ENCODE measurements around the gene RB1. TPM values are rescaled to one million over a fixed set of nuclear protein-coding genes. Genes with fewer than 3 reads are reported as not detected.
"Not testable (repeated sequence)": the region's sequence is repeated elsewhere in the genome, so short reads cannot be mapped to it uniquely, and the experiment has no call there.

The RB1 gene
- total RNA-seq, 1 donor from 2014 or later = 27.7 TPM

GRCh38 chr13:48426755-48427298, 123.3 kb downstream of the RB1 start:
- ATAC-seq; intact Hi-C loops (cut with DNase I); DNase-seq (ENCODE audit: missing footprints): not testable (repeated sequence)

GRCh38 chr13:48429036-48429435, 125.5 kb downstream of the RB1 start:
- no peak for ATAC-seq
- no peak for DNase-seq (ENCODE audit: missing footprints)
- intact Hi-C loops (cut with DNase I) = no loop called here

DNA sequence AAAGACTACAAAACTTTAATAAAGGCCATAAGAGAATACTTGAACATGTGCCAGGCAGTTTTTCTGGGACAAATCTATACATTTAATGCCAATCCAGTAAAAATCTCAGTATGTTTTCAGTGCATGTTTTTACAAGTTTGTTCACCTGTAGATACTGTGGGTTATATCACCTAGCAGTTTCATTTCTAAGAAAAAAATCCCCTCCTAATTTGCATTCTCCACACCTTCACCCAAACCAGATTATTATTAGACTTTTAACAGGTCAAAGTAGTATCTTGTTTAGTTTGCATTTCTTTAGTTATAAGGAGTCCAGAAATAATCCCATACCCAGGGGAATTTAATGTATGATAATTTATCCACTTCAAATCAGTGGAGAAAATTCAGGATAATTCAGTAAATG, 126.3 kb downstream of the RB1 start:
- intact Hi-C loops (cut with DNase I) = no loop called here
- no peak for DNase-seq (ENCODE audit: missing footprints)
- no peak for ATAC-seq

DNA sequence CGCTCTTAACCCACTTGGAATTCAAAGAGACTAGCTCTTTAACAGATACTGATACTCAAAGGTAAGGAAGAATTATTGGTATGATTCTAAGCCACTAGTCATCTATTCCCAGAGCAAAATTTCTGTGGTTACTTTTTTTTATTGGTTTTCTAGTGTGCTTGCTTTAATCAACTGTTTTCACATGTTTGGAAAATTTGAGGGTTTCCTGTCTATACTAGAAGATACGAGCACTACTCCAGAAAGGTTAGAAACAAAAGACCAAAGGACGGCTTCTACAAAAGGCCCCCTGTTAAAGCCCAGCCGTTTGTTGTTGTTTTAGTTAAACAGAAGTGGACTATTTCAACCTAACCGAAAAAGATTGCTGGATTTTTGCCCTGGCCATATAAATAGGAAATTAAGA, 127.9 kb downstream of the RB1 start:
- intact Hi-C loops (cut with DNase I) = no loop called here
- DNase-seq (ENCODE audit: missing footprints) (no peak), ATAC-seq (no peak)

GRCh38 chr13:48431987-48432615, 128.6 kb downstream of the RB1 start:
- no peak for ATAC-seq
- no peak for DNase-seq (ENCODE audit: missing footprints)
- intact Hi-C loops (cut with DNase I) = no loop called here

DNA sequence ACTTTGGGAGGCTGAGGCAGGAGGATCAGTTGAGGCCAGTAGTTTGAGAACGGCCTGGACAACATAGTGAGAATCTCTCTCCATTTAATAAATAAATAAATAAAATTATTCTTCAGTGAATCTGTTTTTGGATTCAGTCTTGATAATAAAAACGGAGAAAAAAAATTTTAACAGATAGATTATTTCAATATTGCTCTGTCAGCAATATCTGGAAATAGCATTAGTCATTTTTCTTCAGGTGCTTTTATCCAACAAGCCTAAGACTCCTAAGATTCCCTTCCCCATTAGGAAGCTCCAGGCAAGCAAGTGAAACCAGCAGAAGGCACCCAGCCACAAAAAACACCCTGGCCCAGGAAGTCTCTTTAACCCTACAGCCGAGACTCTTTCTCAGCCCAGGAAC, 130.6 kb downstream of the RB1 start:
- intact Hi-C loops (cut with DNase I) = no loop called here
- DNase-seq (ENCODE audit: missing footprints) (no peak), ATAC-seq (no peak)

GRCh38 chr13:48436661-48437288, 133.2 kb downstream of the RB1 start:
- peak; percentile 5 for ATAC-seq
- DNase-seq (ENCODE audit: missing footprints) = no peak
- intact Hi-C loops (cut with DNase I) = no loop called here

- ATAC-seq = peak; percentile 88
- intact Hi-C loops (cut with DNase I) = no loop called here
Measured at GRCh38 chr13:48437371-48437770, 133.8 kb downstream of the RB1 start.

GRCh38 chr13:48443442-48444208, 140.1 kb downstream of the RB1 start:
- intact Hi-C loops (cut with DNase I) = no loop called here
- no peak for DNase-seq (ENCODE audit: missing footprints)
- no peak for ATAC-seq

More at GRCh38 chr13:48437371-48437770, 133.8 kb downstream of the RB1 start:
- peak; percentile 80 for DNase-seq (ENCODE audit: missing footprints)

- ATAC-seq (no peak), DNase-seq (ENCODE audit: missing footprints) (no peak)
- intact Hi-C loops (cut with DNase I) = no loop called here
Measured at GRCh38 chr13:48446464-48446863, 142.9 kb downstream of the RB1 start.

- ATAC-seq = no peak
- intact Hi-C loops (cut with DNase I) = no loop called here
- no peak for DNase-seq (ENCODE audit: missing footprints)
Measured at GRCh38 chr13:48448285-48448958, 144.9 kb downstream of the RB1 start.

- no peak for ATAC-seq
- intact Hi-C loops (cut with DNase I) = no loop called here
Measured at GRCh38 chr13:48448959-48449614, 145.5 kb downstream of the RB1 start.

GRCh38 chr13:48449656-48450055, 146.1 kb downstream of the RB1 start:
- no peak for DNase-seq (ENCODE audit: missing footprints)
- ATAC-seq = no peak
- intact Hi-C loops (cut with DNase I) = no loop called here

More at GRCh38 chr13:48448959-48449614, 145.5 kb downstream of the RB1 start:
- no peak for DNase-seq (ENCODE audit: missing footprints)

- intact Hi-C loops (cut with DNase I); ATAC-seq; DNase-seq (ENCODE audit: missing footprints): not testable (repeated sequence)
Measured at GRCh38 chr13:48451196-48451595, 147.6 kb downstream of the RB1 start.

DNA sequence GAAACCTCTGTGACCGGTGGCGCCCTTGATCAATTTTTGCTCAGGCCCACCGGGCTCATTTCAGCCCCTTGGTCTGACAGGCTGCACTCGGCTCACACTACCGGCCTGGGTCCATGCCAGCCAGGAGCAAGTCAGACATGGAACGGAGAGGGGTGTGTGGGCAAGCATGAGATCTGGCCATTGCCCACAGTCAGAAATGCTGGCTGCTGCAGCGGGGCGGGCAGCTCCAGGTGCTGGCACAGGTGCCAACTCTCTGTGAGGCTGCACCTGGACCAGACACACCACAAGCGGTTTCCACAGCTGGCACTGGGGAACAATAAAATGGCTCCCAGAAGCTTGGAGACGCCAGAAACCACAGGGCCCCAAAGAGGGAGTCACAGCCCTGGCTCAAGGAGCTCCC, 153.0 kb downstream of the RB1 start:
- ATAC-seq (no peak), DNase-seq (ENCODE audit: missing footprints) (no peak)
- intact Hi-C loops (cut with DNase I) = no loop called here

DNA sequence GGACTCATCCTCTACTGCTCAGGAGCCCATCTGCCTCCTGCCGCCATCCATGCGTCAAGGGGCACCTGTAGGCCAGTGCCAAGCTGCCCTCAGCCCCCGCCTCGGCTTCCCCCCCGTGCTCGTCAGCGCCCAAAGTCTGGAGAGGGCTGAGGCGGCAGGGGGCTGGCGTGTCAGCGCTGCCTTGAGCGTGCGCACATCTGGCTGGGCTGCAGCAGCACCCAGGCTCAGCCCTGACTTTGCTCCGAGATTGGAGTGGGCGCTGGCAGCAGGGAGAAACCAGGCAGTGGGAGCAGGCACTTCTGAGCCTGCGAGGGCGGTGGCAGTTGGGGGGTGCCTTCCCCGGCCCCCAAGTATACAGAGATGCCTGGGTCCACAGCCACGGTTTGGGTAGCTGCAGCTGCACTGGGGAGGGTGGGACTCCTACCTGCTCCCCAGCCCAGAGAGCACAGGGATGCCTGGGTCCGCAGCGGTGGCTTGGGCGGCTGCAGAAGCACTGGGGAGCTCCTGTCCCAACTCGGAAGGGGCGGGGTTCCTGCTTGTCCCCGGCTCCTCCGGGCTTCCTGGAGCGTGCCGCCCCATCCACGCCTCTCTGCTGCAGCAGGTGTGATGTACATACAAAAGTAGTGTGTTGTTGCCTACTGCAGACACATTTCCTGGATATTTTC, 154.2 kb downstream of the RB1 start:
- intact Hi-C loops (cut with DNase I) = no loop called here
- no peak for ATAC-seq
- no peak for DNase-seq (ENCODE audit: missing footprints)

DNA sequence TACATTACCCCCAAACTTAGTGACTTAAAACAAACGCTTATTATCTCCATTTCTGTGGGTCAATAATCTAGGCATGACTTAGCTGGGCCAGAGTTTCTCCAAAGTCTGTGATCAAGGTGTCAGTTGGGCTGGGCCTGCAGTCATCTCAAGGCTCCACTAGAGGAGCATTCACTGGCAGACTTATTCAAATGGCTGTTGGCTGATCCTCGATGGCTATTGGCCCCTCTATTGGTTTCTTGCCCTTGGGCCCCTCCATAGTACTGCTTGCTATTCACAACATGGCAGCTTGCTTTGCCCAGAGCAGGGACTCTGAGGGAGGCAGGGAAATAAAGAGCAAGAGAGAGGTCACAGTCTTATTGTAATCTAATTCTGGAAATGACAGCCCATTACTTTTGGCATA, 171.7 kb downstream of the RB1 start:
- intact Hi-C loops (cut with DNase I) = no loop called here
- no peak for ATAC-seq
- DNase-seq (ENCODE audit: missing footprints) = no peak

DNA sequence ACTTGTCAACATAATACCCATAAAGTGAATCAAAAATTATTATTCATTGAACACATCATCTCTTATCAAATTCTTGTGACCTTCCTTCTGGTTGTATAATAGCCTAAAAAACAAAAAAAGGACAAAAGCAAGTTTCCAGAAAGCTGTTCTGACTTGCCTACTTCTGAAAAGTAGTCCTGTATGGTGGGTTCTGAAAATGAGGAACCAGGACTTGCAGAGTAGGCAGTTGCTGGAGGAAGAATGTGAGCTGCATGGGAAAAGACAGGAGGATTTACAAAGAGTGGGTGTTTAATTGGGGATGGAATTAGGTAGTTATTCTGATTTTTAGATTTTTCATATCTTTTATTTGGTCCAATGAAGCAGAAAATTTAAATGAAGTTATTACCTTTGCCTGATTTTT, 172.7 kb downstream of the RB1 start:
- DNase-seq (ENCODE audit: missing footprints) = no peak
- no peak for ATAC-seq
- intact Hi-C loops (cut with DNase I) = no loop called here
